ENCODE data around the gene IMMP2L.
"Not testable (repeated sequence)": the region's sequence is repeated elsewhere in the genome, so short reads cannot be mapped to it uniquely, and the experiment has no call there.

Gene IMMP2L

DNA sequence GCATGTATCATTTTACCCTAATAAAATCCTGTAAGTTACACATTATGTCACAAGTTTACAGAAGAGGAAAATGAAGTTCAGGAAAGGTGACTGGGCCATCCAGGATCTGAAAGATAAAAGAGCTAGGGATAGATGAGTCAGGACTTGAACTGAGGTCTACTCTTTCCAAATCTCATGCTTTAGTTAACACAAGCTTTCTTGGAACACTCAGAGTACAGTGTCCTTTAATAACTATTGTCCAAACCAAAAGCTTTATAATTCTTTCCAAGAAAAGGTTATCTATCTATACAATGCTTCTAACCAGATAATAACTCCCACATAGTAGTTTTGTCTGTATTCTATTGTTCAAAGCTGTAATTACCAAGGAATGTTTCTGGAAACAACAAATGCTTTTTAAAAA, 306.7 kb downstream of the IMMP2L start:
- no peak for DNase-seq

DNA sequence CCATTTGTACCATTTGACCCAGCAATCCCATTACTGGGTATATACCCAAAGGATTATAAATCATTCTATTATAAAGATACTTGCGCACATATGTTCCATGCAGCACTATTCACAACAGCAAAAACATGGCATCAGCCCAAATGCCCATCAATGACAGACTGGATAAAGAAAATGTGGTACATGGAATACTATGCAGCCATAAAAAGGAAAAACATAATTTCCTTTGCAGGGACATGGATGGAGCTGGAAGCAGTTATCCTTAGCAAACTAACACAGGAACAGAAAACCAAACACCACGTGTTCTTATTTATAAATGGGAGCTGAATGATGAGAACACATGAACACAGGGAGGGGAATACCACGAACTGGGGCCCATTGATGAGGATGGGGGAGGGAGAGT, 310.9 kb downstream of the IMMP2L start:
- DNase-seq, result not testable (repeated sequence)

DNA sequence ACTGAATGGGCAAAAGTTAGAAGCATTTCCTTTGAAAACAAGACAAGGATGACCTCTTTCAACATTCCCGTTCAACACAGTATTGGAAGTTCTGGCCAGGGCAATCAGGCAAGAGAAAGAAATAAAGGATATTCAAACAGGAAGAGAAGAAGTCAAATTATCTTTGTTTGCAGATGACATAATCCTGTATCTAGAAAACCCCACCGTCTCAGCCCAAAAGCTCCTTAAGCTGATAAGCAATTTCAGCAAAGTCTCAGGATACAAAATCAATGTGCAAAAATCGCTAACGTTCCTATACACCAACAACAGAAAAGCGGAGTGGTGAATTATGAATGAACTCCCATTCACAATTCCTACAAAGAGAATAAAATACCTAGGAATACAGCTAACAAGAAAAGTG, 312.5 kb downstream of the IMMP2L start:
- not testable (repeated sequence) for DNase-seq

DNA sequence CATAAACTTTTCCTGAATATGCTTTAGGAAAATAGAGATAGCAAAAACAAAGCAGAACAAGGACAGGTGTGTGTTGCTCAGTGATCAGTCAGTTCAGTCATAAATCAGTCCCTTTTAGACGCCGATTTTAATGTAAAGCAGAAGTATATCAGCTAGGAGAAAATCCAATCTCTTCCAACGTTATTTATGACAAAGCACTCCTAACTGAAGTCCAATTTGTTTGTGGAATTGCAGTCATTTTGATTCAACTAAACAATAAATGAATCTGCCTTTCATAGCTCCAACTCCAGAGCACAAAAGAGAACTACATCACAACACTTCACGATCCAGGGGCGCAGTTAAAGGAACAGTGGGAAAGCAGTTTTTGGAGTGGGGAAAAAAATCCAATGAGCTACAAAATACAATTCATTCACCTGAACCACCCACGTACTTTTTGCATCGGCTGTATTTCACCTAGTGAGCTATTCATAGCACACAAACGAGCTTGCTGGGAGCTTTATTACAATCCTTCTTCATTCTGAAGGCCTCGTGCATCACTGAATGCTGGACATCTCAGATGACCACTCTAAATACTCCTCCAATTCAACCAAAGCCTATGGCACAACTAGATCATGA, 320.0 kb downstream of the IMMP2L start:
- DNase-seq, result no peak

DNA sequence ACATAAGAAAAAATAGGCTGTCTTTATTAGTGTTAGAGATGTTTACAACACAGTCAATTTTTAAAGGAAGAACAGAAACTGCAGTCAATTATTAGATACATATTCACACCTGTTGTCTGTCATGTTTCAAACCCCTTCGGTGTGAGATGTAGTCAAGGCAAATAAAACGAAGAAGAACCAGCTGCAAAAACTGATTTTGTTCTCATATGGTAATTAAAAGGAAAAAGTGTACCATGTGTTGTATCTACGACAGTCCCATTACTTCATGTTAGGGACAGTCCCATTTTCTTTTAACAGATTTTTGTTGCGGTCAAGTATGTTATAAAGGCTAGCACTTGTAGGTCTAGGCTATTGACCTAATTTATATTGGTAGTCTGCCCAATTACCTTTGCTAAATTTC, 321.9 kb downstream of the IMMP2L start:
- DNase-seq, result no peak

DNA sequence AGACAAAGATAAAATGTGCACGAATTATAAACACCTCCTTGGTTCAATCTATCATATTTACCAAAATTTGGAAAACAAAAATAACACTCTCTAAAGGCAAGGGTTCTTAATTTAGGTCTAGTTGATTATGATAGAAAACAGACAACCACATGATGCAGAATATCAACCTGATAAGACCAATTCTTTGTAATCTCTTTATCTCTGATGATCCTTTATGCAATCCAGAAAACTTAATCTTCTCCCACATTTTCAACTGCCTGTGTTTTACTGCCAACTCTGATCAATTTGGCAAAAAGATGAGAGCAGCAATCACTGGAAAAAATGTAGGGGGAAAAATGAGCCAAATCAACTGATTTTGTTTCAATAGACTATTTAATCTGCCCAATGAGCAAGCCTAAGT, 322.9 kb downstream of the IMMP2L start:
- no peak for DNase-seq

DNA sequence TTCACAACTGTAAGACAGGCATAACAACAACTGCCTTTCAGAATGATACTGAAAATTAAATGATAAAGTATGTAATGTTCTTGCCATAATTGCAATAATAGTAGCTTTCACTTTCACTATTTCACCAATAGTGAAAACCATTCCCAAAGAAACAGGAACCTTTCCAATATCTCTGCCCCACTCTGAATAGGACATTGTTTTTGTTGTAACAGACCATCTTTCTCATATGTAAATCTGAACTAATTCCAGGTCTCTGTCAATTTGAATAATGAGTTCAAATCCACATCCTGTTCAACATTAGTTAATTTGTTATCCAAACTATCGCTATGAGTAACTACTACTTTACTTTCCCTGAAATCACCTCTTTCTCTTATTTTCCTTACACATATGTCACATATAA, 323.4 kb downstream of the IMMP2L start:
- DNase-seq, result no peak

DNA sequence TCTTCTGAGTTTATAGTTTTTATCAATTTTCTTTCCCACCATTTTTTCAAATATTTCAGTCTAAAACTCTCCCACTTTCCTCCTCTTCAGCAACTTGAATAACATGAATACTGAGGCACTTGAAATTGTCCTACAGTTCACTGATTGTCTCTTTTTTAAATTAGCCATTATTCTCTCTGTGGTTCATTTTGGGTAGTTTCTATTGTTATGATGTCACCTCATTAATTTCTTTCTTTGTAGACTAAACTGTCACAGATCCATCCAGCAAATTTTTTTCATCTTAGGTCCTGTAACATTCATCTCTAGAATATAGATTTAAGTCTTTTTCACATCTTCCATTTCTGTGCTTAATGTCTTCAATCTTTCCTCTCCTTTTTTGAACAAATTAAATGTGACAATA, 326.6 kb downstream of the IMMP2L start:
- no peak for DNase-seq

DNA sequence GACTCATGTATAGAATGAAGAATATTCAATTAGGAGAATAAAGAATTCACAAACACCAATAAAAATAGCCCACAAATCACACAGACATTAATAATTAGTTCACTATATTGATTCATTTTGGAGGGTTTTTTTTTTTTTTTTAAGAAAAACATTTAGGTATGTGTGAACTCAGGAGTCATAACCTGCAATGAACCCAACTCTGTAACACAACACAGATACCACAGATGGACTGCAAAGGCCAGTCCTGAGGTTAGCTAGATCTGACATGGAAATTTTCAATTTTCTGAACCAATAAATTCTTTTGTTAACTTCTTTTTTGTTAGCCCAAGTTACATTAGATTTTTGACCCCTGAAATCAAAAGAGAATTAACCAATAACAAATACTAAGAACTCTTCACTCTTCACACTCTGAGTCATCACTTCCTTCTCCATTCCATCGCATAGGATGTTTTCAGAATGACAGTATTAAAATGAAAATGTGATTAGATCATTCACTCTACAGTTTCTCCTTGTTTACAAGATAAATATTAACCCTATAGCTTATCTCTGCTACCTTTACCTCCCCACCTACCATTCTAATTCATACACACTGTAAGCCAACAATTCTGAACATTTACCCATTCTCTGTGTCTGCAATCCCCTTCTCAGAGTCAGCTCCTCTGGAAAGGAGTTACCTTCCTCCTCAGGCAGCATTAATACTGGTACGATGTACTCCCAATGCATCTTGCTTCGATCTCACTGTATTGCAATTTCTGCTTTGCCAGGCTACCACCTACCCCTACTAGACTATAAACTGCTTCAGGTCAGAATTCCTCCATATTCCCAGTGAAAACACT, 329.8 kb downstream of the IMMP2L start:
- DNase-seq, result no peak

DNA sequence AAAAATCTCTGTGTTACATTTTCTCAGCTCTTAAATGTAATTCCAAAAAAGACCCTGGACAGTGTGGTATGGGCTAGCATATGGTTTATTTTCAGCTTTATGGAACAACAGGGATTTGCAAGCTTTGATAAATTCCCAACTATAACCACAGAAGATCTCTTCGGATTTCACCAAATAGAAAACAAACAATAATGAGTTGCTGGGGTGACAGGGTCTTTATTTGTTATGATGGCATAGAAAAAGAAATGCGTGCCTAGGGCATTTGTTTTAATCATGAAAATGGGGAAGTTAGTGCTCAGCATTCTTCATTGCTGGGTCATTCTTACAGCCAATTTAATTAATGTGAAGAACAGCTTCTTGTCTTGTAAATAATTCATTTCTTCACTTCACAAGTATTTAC, 332.4 kb downstream of the IMMP2L start:
- no peak for DNase-seq

DNA sequence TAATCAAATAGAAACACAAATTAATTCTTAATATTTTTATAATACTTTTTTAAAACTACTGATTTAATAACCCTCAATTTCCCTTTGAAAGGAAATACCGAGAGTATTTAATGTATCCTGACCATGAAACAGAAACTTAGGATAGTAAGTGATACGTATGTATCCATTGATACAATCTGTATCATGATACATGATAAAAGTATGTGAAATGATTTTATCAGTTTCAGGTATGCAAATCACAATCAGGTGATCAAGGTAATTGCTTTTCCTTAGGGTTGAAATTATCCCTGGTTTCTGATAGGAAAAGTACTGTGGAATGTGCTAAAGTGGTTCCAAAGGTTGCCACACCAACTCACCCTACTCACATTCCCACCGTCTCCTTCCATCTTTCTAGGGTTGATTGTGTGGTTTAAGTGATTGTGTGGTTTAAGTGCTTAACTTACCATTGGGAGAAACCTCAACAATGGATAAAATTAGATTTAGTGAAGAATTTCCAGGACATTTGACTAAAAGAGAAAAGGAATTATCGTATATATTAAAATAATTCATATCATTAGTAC, 333.0 kb downstream of the IMMP2L start:
- DNase-seq, result no peak

DNA sequence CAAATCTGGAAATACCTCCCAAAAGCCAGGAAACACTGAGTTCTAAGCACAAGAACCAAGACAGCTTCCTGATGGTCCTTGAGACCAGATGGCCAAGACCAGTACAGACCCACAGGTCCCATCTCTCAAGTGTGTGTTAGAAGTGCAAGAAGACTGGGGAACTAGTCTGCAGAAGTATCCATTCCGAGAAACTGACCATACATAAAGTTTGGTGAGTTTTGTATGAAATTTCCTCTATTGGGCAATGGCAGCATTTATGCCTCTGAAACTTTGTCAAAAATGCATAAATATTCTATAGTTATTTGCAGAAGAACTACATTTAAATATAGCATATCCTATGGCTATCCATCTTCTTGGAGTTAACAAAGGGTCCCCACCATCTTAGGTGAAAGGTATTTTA, 333.9 kb downstream of the IMMP2L start:
- DNase-seq, result no peak

DNA sequence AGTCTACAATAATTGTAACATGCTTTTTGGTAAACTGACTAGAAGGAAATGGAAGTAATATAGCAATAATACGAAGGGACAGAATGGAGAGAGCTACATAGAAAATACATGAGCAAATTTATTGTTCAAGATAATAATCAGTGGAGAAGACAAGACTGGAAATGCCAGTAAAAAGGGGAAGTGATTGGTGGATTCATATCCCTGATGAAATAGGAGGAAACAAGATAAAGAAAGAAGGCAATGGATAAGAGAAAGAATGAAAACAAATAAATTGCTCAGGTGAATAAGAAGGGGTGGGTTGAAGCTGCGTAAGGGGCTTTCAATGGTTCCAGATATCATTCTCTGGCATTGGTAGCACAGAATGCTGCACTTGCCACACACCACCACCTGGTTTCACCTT, 335.5 kb downstream of the IMMP2L start:
- DNase-seq, result no peak

DNA sequence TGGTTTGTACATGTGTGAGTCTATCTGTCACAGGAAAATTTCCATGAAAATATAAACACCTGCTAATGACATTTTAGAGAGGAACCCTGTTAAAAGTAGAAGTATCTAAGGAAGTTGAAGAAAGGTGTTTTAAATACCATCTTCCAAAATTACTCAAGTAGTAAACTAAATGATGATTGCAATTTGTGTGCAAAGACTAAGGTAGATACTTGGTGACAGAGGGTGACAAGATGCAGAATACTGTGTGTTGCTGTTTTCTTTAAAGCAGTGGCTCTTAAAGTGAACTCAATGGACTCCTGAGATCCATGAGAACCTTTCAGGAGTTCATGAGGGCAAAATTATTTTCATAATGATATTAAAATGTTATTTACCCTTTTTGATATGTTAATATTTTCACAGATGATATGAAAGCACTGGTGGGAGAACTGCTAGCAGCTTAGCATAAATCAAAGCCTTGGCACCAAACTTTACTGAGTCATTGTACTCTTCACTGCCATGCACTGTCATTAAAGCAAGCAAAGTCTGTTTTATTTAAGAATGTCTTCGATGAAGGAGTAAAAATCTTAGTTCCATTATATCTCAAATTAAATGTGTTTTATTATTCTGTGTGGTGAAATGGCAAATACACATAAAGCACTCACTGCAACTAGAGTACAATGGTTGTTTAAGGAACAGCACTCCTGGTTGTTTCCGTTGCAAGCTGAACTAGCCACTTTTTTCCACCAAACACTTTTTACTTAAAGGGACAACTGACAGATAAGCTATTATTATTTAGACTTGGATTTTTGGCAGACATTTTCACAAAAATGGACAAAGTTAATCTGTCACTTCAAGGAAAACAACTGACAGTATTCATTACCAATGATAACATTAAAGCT, 337.7 kb downstream of the IMMP2L start:
- no peak for DNase-seq

DNA sequence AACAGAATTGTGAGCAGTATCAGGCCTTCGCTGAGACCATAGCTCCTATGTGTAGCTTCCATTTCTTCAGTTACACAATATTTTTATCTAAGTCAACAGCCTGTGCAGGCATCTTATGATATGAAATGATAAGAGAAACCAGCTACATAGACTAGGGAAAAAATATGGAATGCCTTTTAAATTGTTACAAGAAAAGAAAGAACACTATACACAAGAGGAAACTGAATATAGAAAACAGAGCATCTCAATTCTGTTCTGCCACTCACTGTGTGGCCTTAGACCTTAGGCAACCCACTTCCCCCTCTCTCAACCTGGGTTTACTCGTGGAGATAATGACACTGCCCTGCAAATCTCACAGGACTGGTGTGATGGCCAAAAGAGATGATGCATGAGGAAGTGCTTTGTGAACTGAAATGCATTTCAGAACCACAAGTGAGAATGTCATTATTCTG, 338.5 kb downstream of the IMMP2L start:
- no peak for DNase-seq

DNA sequence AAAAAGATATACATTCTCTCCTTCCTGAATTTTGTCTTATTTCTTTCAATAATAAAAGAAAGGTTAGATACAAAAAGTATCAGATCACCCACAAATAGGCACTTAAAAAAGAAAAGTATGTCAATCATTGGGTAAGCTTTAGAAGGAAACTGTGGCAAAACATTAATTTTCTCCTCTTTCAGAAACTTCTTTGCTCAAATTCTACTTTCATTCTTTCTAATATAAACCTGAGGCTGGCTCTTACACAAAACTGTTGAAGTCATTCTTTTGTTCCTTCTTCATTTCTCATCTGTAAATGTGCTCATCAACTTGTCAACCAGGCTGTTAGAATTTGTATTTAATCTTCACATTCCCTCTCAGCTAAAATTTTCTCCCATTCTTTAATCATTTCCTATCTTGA, 346.7 kb downstream of the IMMP2L start:
- no peak for DNase-seq

DNA sequence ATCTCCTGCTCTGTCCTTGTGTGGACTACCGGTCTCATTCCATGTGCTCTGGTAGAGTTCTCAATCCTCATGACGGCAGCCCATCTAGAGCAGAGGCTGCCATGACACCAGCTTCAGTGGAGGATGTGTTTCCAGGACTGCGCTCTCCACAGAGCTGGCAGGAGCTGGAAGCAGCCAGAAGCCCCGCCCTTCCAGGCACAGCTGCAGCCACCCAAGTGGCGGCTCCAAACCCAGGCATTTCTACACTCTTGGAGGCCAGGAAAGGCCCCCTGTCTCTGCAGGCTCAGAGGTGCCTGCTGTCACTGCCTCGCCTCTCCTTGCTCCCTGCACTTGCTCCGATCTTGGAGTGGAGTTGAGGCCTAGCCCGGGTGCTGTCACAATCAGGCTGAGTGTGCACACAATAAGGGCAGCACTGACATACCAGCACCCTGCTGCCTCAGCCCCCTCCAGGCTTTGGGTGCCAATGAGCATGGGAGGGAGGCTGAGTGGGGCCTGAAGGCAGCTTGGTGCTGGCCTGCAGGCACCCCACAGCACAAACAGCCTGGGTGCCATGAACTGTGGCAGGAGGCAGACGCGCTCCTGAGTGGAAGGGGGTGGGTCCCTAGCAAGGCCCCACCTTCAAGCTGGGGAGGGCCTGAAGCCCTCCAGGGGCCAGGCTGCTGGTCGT, 349.3 kb downstream of the IMMP2L start:
- DNase-seq, result no peak

DNA sequence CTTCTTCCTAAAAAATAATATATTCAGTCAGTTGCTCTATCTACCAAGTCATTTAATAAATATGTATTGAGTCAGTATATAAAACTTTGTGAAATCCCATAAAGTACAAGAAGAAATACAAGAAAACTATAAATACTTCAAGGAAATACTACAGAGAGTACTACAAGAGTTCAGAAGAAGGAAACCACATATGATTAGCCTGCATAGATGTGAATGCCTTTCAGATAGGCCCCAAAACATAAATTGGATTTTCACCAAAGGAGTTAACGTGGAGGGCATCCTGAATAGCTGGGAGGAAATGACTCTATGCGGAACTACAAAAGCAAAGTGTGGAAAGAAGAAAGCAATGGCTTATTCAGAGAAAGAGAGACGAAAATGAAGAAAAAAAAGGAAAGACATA, 351.3 kb downstream of the IMMP2L start:
- no peak for DNase-seq

DNA sequence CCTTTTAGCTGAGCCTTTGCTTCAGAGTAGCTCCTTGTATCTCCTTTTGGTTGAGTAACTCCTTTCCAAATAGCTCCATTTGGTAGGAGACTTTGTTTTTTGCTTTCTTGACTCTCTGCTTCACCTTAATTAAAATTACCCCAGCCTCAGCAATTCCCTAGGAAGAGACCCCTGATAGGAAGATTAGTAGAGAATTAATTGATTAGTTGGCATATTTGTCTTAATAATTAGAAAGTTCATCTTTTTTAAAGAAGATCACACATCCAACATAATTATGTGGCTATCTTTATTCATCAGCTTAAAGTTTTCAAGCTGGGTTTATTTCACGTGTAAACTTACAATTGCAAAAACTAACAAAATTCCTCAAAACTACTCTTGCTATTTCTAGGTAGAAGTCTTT, 352.2 kb downstream of the IMMP2L start:
- DNase-seq, result no peak

DNA sequence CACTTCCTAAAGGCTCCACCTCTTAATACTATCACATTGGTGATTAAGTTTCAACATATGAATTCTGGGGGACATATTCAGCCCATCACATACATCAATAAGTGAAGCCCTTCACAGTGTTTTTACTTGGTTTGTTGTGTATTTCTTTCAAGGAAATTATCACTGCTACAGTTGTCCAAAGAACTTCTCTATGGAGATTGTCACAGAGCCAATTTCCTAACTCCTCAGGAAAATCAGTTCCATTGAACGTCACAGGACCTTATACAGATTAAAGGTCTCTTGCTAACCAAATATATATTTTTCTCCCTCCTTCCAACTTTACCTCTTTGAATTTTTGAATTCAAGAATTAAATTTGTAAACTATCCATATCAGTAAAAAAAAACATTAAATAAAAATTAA, 357.0 kb downstream of the IMMP2L start:
- no peak for DNase-seq

DNA sequence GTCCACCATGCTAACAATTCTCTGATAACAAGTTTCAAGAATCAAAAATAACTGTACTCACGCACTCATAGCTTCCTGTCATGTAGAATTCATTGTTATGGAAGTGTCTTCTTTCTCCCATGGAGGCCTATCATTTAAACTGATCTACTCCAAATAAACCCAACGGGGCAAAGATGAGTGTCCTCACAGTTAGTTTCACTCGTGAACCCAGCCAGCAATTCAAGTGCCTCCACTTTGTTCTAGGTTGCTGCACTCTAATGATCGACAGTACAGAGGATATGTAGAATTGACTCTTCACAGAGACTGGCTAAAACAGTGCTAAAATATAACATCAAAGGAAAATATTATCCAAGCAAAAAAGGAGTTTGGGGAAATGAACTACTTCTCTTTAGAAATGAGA, 360.0 kb downstream of the IMMP2L start:
- DNase-seq, result no peak

DNA sequence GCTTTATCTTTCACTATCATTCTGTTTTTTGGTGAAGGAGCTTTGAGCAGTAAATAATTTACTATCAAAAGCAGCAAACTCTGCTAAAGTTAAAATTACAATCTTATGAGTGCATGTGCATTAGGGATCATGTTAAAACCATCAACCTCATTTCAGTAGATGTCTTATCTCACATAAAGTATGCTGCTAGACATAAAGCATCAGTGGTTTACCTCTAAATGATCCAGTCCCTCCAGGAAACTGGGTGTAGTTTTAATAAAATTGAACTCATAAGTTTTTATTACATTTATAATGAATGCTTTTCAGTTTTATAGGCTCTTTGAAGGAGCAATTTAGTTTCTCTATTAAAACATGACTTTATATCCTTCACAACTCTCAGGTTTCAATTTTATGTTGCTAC, 362.6 kb downstream of the IMMP2L start:
- no peak for DNase-seq

DNA sequence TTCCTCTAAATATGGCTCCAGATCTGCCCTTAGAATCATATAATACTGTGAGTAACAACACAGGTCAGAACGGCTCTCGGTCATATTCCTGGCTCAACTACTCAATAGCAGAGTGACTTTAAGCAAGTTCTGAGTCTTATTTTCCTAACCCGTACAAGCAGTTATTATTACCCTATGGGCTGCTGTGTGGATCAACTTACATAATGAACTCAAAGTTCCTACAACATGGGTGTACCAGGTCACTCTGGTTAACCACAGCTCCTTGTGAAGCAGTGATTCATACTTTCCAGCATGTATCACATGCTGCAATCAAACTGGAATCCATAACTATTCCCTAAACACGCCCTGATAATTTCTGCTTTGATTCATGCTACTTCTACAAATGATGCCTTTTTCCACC, 364.0 kb downstream of the IMMP2L start:
- DNase-seq, result no peak

Data from bone marrow (tissue), 2 donors.